NCI-H1436 treated with DMSO at 0.1 percent for 48 hours (cell line): Measurements from ENCODE around the gene GGACT.
"Not testable (repeated sequence)": the region's sequence is repeated elsewhere in the genome, so short reads cannot be mapped to it uniquely, and the experiment has no call there.

Experiments used
- DNase-seq: peaks from one replicate; lab custom pipeline; 2025; lab: John Stamatoyannopoulos, UW

The GGACT gene

GRCh38 chr13:100600915-100601314, 12.3 kb upstream of the GGACT start:
- no peak for DNase-seq

GRCh38 chr13:100600461-100600860, 11.9 kb upstream of the GGACT start:
- no peak for DNase-seq

- no peak for DNase-seq
These were observed 8.7 kb upstream of the GGACT start for GRCh38 chr13:100597253-100597652.

GRCh38 chr13:100596516-100596915, 7.9 kb upstream of the GGACT start:
- no peak for DNase-seq

- DNase-seq, result no peak
These were observed 6.1 kb upstream of the GGACT start for GRCh38 chr13:100594731-100595130.

- DNase-seq, result no peak
These were observed 5.7 kb upstream of the GGACT start for GRCh38 chr13:100594255-100594654.

GRCh38 chr13:100589178-100589725, 663 bp upstream of the GGACT start:
- no peak for DNase-seq

- DNase-seq, result no peak
These were observed 3.7 kb downstream of the GGACT start for GRCh38 chr13:100584896-100585295.

GRCh38 chr13:100581504-100581903, 7.1 kb downstream of the GGACT start:
- DNase-seq, result no peak

GRCh38 chr13:100581030-100581429, 7.6 kb downstream of the GGACT start:
- no peak for DNase-seq

GRCh38 chr13:100580045-100580444, 8.5 kb downstream of the GGACT start:
- no peak for DNase-seq

GRCh38 chr13:100577239-100577638, 11.3 kb downstream of the GGACT start:
- not testable (repeated sequence) for DNase-seq

- peak; percentile 13 for DNase-seq
These were observed 15.5 kb downstream of the GGACT start for GRCh38 chr13:100573121-100573520.

- no peak for DNase-seq
These were observed 22.0 kb downstream of the GGACT start for GRCh38 chr13:100566543-100566942.

- no peak for DNase-seq
These were observed 23.3 kb downstream of the GGACT start for GRCh38 chr13:100565286-100565685.

- no peak for DNase-seq
These were observed 24.0 kb downstream of the GGACT start for GRCh38 chr13:100564444-100565223.

GRCh38 chr13:100563779-100564178, 24.8 kb downstream of the GGACT start:
- no peak for DNase-seq

GRCh38 chr13:100561599-100562204, 26.9 kb downstream of the GGACT start:
- DNase-seq, result no peak

- DNase-seq, result no peak
These were observed 27.5 kb downstream of the GGACT start for GRCh38 chr13:100561158-100561499.

GRCh38 chr13:100560498-100561157, 28.0 kb downstream of the GGACT start:
- DNase-seq, result no peak

GRCh38 chr13:100559886-100560285, 28.7 kb downstream of the GGACT start:
- DNase-seq, result no peak

- DNase-seq, result no peak
These were observed 35.8 kb downstream of the GGACT start for GRCh38 chr13:100552755-100553154.

- DNase-seq, result no peak
These were observed 39.3 kb downstream of the GGACT start for GRCh38 chr13:100549316-100549715.
